PC-3 (cell line): ENCODE results near the gene MRC2.

Source experiments
- EZH2 ChIP-seq: fragments of 300-600 bp; sonication (generic); IDR thresholded peaks from one replicate; pipeline ENCODE4 v1.6.1; 2017; ENCODE audit warnings: antibody characterized with exemption, mild to moderate bottlenecking, low read length; ENCODE audit not compliant: unreplicated experiment
- TF ChIP-seq, protein P1 (sequence below): fragments of 300-600 bp; sonication (generic); conservative IDR thresholded peaks from 2 replicates; pipeline ENCODE4 v1.5.1; 2017; ENCODE audit warnings: antibody characterized with exemption, low read depth, mild to moderate bottlenecking, low read length

DNA sequence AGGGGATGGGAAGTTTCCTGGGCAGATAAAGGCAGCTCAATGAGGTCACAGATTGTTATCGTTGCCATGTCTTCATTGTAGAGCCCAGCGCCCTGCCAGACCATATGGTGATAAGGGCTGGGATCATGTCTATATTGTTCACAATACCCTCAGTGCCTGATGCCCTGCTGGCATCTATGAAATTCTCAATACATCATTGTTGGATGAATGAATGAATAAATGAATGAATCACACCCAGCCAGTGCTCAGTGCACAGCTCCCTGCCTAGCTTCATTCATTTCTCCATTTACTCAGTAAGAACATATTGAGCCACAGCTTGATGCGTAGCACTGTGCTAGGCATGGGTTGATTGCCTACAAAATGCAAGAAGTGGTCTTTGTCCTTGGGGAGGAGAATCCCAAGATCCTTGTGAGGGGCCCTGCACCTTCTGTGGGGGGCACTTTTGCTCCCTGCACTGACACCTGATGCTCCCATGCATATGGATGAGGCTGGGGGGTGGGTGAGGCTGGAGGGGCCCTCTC is 29.7 kb downstream of the MRC2 start:
- TF ChIP-seq EZH2: no peak
- TF ChIP-seq, protein P1, sequence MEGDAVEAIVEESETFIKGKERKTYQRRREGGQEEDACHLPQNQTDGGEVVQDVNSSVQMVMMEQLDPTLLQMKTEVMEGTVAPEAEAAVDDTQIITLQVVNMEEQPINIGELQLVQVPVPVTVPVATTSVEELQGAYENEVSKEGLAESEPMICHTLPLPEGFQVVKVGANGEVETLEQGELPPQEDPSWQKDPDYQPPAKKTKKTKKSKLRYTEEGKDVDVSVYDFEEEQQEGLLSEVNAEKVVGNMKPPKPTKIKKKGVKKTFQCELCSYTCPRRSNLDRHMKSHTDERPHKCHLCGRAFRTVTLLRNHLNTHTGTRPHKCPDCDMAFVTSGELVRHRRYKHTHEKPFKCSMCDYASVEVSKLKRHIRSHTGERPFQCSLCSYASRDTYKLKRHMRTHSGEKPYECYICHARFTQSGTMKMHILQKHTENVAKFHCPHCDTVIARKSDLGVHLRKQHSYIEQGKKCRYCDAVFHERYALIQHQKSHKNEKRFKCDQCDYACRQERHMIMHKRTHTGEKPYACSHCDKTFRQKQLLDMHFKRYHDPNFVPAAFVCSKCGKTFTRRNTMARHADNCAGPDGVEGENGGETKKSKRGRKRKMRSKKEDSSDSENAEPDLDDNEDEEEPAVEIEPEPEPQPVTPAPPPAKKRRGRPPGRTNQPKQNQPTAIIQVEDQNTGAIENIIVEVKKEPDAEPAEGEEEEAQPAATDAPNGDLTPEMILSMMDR: no peak
